Lower lobe of right lung (tissue), 2 donors: ENCODE measurements around the gene KPTN. TPM values are rescaled to one million over a fixed set of nuclear protein-coding genes. Genes with fewer than 3 reads are reported as not detected.
A peak's percentile ranks its signal among the peaks of the same experiment; 100 is the strongest.

Experiments used
- ATAC-seq, 2 donors: fragments of 200-7000 bp; cut with Tn5 transposase; one replicate each; pipeline ENCODE4 v1.9.1; 2020 to 2022; ENCODE audit warnings: mild to moderate bottlenecking in 2 of 2, moderate library complexity in 2 of 2
- DNase-seq: peaks from one replicate; pipeline ENCODE4 v3.0.0-alpha.2; 2020
- H3K27ac ChIP-seq: fragments of 200-600 bp; one replicate; pipeline ENCODE4 v1.8.0; 2022
- H3K27me3 ChIP-seq: fragments of 200-600 bp; one replicate; pipeline ENCODE4 v1.8.0; 2022; ENCODE audit warnings: low read depth
- H3K36me3 ChIP-seq: fragments of 200-600 bp; one replicate; pipeline ENCODE4 v1.8.0; 2022; ENCODE audit warnings: mild to moderate bottlenecking
- H3K4me1 ChIP-seq: fragments of 200-600 bp; one replicate; pipeline ENCODE4 v1.8.0; 2022
- H3K4me3 ChIP-seq: fragments of 200-600 bp; one replicate; pipeline ENCODE4 v1.8.0; 2022; ENCODE audit warnings: mild to moderate bottlenecking
- H3K9me3 ChIP-seq: fragments of 200-600 bp; one replicate; pipeline ENCODE4 v1.8.0; 2022
- intact Hi-C: fragments of 100-400 bp; cut with DNase I; formaldehyde crosslinking; loops from one replicate; pipeline ENCODE4 v1.11.0; 2022
- total RNA-seq: library from RNA; stranded (reverse); fragmentation: NEBNext Ultra II Directional; extraction: Animal tissue kit (Norgen Biotek cat#: 25700); gene quantifications from one replicate; pipeline ENCODE4 v1.2.1, GENCODE V29; 2021
- TF ChIP-seq, protein P1 (sequence below): fragments of 200-600 bp; IDR thresholded peaks from one replicate; pipeline ENCODE4 v1.8.0; 2022; ENCODE audit warnings: antibody characterized with exemption, mild to moderate bottlenecking
- donor health status: DM: no; HTN: yes; CAD: no; lungs with severe emphysema.

KPTN gene
- total RNA-seq, 1 donor from 2014 or later, result 14.5 TPM

- no peak overlapping the region for H3K4me3 ChIP-seq
- ATAC-seq (no peak), DNase-seq (no peak)
- H3K4me1 ChIP-seq, result no peaks in the 10 kb centered on the region
- intact Hi-C loops, result no loop called here
- H3K27me3 ChIP-seq, result no peaks in the 10 kb centered on the region
- H3K9me3 ChIP-seq, result no peaks in the 10 kb centered on the region
- H3K27ac ChIP-seq, result peak overlapping the region; percentile 46
- H3K36me3 ChIP-seq, result no peaks in the 10 kb centered on the region
- TF ChIP-seq, protein P1, sequence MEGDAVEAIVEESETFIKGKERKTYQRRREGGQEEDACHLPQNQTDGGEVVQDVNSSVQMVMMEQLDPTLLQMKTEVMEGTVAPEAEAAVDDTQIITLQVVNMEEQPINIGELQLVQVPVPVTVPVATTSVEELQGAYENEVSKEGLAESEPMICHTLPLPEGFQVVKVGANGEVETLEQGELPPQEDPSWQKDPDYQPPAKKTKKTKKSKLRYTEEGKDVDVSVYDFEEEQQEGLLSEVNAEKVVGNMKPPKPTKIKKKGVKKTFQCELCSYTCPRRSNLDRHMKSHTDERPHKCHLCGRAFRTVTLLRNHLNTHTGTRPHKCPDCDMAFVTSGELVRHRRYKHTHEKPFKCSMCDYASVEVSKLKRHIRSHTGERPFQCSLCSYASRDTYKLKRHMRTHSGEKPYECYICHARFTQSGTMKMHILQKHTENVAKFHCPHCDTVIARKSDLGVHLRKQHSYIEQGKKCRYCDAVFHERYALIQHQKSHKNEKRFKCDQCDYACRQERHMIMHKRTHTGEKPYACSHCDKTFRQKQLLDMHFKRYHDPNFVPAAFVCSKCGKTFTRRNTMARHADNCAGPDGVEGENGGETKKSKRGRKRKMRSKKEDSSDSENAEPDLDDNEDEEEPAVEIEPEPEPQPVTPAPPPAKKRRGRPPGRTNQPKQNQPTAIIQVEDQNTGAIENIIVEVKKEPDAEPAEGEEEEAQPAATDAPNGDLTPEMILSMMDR, result no peak
Measured at GRCh38 chr19:47521473-47522180, 37.6 kb upstream of the KPTN start.

GRCh38 chr19:47520839-47521238 lies 36.8 kb upstream of the KPTN start:
- H3K27me3 ChIP-seq, result no peaks in the 10 kb centered on the region
- ATAC-seq (no peak), DNase-seq (no peak)
- H3K9me3 ChIP-seq, result no peaks in the 10 kb centered on the region
- no peak overlapping the region for H3K27ac ChIP-seq
- TF ChIP-seq, protein P1, result no peak
- peaks cover 4% of the 10 kb centered on the region for H3K4me1 ChIP-seq
- intact Hi-C loops, result no loop called here
- no peak overlapping the region for H3K4me3 ChIP-seq
- H3K36me3 ChIP-seq, result no peaks in the 10 kb centered on the region

- peaks cover 7% of the 10 kb centered on the region for H3K4me1 ChIP-seq
- H3K27me3 ChIP-seq, result no peaks in the 10 kb centered on the region
- TF ChIP-seq, protein P1, result no peak
- DNase-seq, result no peak
- no peaks in the 10 kb centered on the region for H3K9me3 ChIP-seq
- no peak overlapping the region for H3K4me3 ChIP-seq
- no peaks in the 10 kb centered on the region for H3K36me3 ChIP-seq
- intact Hi-C loops, result no loop called here
- ATAC-seq, result no peak
- H3K27ac ChIP-seq, result no peak overlapping the region
Measured at GRCh38 chr19:47520343-47520806, 36.4 kb upstream of the KPTN start.

- Histone ChIP-seq H3K36me3 (no peaks in the 10 kb centered on the region), H3K4me3 (no peak overlapping the region), H3K9me3 (no peaks in the 10 kb centered on the region), H3K4me1 (peaks cover 10% of the 10 kb centered on the region), H3K27me3 (no peaks in the 10 kb centered on the region), H3K27ac (no peak overlapping the region)
- intact Hi-C loops, result no loop called here
- ATAC-seq (no peak), DNase-seq (no peak)
- TF ChIP-seq, protein P1, result no peak
Measured at GRCh38 chr19:47518854-47519253, 34.8 kb upstream of the KPTN start.

DNA sequence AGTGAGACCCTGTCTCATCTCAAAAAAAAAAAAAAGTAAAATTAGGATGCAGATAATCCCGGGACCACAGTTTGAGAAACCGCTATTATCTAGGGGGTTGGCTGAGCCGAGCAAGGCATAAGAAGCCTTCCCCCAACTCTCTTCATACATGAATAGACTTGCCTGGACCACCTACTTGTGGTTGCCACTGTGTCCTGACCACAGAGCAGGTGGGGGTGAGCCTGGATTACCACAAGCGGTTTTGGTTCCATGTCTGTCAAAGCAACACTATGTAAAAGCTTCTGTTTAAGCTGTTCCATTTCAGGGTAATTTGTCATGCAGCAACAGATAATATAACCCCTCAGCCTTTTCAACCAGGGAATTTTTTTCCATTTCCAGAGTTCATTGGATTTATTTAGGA lies 34.1 kb upstream of the KPTN start:
- intact Hi-C loops, result no loop called here

More for the DNA sequence above, 34.1 kb upstream of the KPTN start:
- Histone ChIP-seq H3K4me1 (peaks cover 17% of the 10 kb centered on the region), H3K27ac (no peak overlapping the region), H3K9me3 (no peaks in the 10 kb centered on the region), H3K4me3 (no peak overlapping the region), H3K36me3 (no peaks in the 10 kb centered on the region), H3K27me3 (no peaks in the 10 kb centered on the region)
- DNase-seq, result no peak
- TF ChIP-seq, protein P1, result no peak
- no peak for ATAC-seq
